Muscle layer of colon (tissue), 2 donors: Measurements from ENCODE around the gene CYP46A1.

Experiments used
- H3K27ac ChIP-seq: one replicate; pipeline ENCODE4 v1.7.0; 2013; ENCODE audit warnings: low read depth, mild to moderate bottlenecking, low read length, moderate library complexity
- H3K27me3 ChIP-seq, 2 donors: one replicate each; pipeline ENCODE4 v1.7.0; 2013; ENCODE audit warnings: low read length in 2 of 2, mild to moderate bottlenecking in 2 of 2; ENCODE audit not compliant: insufficient read depth in 2 of 2, control insufficient read depth in 1 of 2
- H3K36me3 ChIP-seq: one replicate; pipeline ENCODE4 v1.7.0; 2013; ENCODE audit warnings: mild to moderate bottlenecking, low read length; ENCODE audit not compliant: insufficient read depth
- H3K4me1 ChIP-seq: one replicate; pipeline ENCODE4 v1.7.0; 2013; ENCODE audit warnings: mild to moderate bottlenecking, low read length; ENCODE audit not compliant: insufficient read depth
- H3K4me3 ChIP-seq, 2 donors: one replicate each; pipeline ENCODE4 v1.7.0; 2013; ENCODE audit warnings: low read length in 2 of 2, low read depth in 1 of 2, mild to moderate bottlenecking in 1 of 2, moderate library complexity in 1 of 2
- H3K9ac ChIP-seq: one replicate; pipeline ENCODE4 v1.7.0; 2013; ENCODE audit warnings: low read length
- H3K9me3 ChIP-seq: one replicate; pipeline ENCODE4 v1.7.0; 2013; ENCODE audit warnings: mild to moderate bottlenecking, low read length
- donor health status: abdominal sarcoma.
- donor health status: Adenocarcinoma of cecum.

CYP46A1 gene

DNA sequence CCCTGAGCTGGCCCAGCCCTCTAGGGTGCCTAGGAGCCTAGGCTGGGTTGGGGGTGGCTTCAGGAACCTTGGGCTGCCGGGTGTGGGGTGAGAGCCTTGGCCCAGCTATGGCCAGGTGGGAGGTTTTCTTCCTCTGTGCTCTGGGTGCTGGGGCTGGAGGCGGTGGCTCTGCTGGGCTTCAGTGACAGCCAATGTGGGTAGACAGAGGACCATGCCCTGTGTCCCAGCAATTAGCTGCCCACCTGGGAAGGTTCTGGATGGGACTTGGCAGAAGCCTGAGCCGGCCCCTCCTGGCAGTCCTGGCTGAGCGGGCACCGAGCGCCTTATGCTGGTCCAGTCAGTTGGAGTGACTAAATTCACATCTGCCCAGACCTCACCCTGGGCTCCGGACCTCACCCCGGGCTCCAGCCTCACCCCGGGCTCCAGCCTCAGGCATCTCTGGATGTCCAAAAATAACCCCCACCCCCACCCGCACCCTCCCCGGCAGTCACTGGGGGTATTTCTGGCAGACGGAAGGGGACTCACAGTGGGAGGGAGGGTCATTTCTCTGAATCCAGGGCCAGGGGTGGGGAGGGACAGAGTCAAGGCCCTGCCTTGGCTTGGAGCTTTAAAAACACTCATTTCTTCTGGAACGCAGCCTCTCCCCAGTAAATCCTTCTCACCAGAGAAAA is 46.9 kb downstream of the CYP46A1 start:
- no peak overlapping the region for H3K9ac ChIP-seq
- H3K27me3 ChIP-seq, result no peaks in the 10 kb centered on the region
- peaks cover 20% of the 10 kb centered on the region for H3K4me1 ChIP-seq
- H3K27ac ChIP-seq, result no peak overlapping the region
- H3K4me3 ChIP-seq, result peak overlapping the region; percentile 49 to 53
- no peaks in the 10 kb centered on the region for H3K9me3 ChIP-seq
- H3K36me3 ChIP-seq, result no peaks in the 10 kb centered on the region

DNA sequence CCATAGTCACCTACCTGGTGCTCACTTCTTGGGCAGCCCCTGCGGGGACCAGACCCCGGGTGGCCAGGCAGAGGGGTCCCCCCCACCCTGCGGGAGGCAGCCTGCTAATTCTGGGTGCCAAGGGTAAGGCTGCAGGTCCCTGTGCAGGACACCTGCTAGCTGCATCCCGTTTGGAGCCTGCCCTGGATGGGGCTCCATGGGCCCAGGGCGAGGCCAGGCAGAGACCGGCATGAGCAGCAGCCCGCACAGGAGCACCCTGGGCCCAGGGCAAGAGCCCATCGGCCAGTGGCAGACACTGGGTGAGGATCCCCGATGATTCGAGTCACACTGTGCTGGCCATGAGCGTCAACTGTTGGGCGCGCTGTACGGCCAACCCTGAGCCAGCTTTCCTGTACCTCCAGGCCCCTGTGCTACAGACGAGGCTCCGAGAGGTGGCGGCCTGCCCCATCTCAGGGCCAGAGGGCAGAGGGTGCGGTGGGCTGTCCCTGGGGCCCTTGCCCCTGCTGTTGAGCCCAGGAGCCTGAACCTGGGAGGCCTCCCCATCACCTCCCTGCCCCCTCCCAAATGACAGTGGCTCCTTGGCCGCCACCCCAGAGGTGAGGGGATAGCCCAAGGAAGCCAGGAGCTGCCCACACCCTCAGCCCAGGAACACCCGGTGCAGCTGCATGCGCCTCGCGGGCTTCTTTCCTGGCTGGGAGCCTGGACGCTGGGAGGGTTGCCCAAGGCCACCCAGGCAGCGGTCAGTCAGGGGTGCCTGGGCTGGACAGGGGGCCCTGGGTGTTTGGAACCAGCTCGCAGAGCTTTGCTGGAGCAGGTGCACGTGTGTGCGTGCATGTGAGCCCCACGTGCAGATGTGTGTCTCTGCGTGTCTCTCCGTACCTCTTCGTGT is 47.7 kb downstream of the CYP46A1 start:
- Histone ChIP-seq H3K9ac (no peak overlapping the region), H3K4me1 (peaks cover 21% of the 10 kb centered on the region), H3K36me3 (no peaks in the 10 kb centered on the region), H3K4me3 (no peak overlapping the region), H3K27ac (no peak overlapping the region), H3K9me3 (no peaks in the 10 kb centered on the region), H3K27me3 (no peaks in the 10 kb centered on the region)

DNA sequence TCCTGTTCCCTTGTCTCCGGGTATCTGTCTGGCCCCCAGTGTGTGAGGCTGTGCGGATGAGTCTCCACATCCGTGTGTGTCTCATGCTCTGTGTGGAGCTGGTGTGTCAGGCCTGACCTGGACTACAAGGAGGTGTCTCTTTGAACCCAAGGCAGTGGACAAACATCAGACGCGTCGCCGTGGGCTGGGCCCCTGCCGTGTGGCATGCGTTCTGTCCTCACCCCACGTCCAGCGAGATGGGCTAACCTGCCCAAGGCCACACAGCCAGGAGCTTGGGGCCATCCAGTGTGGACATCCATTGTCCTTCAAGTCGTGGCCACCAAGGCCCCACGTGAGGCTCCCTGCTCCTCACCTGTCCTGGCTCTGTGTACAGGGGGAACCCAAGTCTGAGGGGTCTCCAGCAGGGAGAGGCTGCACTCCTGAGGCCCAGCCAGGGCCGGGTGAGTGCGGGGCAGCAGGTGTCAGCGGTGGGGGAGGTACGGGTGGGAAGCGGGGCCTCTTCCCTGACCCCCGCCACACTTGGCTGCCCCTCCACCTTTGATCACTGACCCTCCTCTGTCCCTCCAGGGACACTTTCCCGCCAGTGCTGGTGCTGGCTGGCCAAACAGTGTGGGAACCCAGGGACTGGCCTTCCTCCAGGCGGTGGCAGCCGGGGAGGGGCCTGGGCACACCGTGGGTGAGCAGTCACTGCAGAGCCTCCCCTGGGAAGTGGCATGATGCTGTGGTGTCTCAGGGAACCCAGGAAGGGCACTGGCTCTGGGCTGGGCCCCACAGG is 48.5 kb downstream of the CYP46A1 start:
- no peak overlapping the region for H3K4me3 ChIP-seq
- H3K27ac ChIP-seq, result no peak overlapping the region
- no peaks in the 10 kb centered on the region for H3K9me3 ChIP-seq
- H3K4me1 ChIP-seq, result peaks cover 28% of the 10 kb centered on the region
- H3K9ac ChIP-seq, result no peak overlapping the region
- no peaks in the 10 kb centered on the region for H3K27me3 ChIP-seq
- H3K36me3 ChIP-seq, result no peaks in the 10 kb centered on the region

DNA sequence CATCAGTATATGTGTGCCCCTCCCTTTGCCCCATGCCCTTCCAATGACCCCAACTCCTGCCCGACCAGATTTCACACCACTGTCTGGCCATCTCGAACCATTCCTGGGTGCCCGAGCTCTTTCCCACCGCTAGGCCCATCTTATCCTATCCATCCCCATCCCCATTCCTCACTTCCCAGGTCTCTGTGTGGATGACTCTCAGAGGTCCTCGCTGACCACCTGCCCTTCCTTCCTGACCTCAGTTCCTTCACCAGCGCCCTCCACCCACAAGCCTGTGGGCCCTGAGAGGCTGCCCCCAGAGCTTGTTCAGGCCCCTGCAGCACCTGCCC is 49.1 kb downstream of the CYP46A1 start:
- H3K4me3 ChIP-seq, result no peak overlapping the region
- no peak overlapping the region for H3K27ac ChIP-seq
- H3K27me3 ChIP-seq, result no peaks in the 10 kb centered on the region
- no peak overlapping the region for H3K9ac ChIP-seq
- H3K4me1 ChIP-seq, result peaks cover 28% of the 10 kb centered on the region
- no peaks in the 10 kb centered on the region for H3K36me3 ChIP-seq
- no peaks in the 10 kb centered on the region for H3K9me3 ChIP-seq

DNA sequence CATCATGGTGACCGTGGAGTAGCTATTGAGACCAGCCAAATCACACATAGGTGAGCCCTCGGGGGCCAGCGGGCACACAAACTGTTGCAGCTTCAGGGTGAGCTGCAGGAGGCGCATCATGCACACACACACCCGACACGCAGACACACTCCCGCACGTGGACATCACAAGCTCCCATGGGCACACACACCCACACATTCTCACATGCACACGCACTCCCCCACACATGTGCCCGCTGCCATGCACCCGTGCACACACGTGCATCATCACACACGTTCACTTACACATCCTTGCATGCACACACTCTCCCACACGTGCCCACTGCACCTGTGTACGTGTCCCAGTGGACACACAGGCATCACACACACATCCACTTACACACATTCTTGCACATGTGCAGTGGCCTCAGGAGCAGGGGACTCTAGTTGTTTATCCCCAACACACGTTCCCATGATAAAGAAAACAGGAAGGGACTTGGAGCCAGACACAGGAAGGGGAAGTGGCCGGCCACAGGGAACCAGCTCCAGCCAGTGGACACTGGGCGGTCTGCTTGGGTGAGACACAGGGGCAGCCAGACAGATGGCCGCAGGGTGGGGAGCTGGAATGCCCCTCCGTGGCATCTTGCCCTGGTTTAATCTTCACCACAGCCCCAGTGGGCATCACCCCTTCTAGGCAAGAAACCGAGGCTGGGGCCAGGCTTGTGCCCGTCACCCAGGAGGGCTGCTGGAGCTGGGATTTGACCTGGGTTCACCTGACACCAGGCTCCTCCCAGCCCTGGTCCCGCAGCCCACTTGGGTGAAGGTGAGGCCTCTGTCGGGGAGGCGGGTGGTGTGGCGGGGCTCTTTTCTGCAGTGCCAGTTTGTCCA is 49.7 kb downstream of the CYP46A1 start:
- no peak overlapping the region for H3K27ac ChIP-seq
- H3K9ac ChIP-seq, result no peak overlapping the region
- H3K36me3 ChIP-seq, result no peaks in the 10 kb centered on the region
- H3K4me3 ChIP-seq, result no peak overlapping the region
- peaks cover 28% of the 10 kb centered on the region for H3K4me1 ChIP-seq
- H3K27me3 ChIP-seq, result no peaks in the 10 kb centered on the region
- H3K9me3 ChIP-seq, result no peaks in the 10 kb centered on the region

DNA sequence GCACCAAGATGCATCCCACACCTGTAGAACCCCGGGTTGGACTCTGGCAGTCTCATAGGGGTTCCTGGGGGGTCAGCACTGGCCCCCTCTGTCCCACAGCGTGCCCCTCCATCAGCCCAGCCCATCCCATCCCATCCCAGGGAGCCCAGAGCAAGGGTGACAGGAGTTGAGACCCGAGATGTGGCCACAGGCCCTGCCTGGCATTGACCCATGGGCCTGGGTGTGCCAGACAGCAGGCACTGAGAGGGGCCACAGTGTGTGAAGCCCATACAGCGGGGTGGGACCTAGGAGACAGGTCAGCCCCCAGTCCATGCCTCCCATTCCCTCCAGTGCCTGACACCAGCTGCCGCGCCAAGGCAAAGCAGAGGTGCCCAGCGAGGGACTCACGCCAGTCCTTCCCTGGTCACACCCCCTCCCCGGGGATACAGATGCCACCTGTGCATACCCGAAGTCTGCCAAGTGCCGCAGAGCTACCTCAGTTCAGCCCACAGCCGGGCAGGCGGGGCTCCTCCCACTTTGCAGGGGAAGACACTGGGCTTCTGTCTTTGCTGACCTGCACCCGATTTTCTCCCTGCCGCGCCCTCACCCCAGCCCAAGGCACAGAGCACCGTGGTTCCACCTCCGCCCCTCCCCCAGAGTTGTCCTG is 50.4 kb downstream of the CYP46A1 start:
- H3K27me3 ChIP-seq, result no peaks in the 10 kb centered on the region
- H3K9ac ChIP-seq, result no peak overlapping the region
- H3K4me1 ChIP-seq, result peaks cover 32% of the 10 kb centered on the region
- H3K4me3 ChIP-seq, result no peak overlapping the region
- no peaks in the 10 kb centered on the region for H3K36me3 ChIP-seq
- no peaks in the 10 kb centered on the region for H3K9me3 ChIP-seq
- H3K27ac ChIP-seq, result no peak overlapping the region

DNA sequence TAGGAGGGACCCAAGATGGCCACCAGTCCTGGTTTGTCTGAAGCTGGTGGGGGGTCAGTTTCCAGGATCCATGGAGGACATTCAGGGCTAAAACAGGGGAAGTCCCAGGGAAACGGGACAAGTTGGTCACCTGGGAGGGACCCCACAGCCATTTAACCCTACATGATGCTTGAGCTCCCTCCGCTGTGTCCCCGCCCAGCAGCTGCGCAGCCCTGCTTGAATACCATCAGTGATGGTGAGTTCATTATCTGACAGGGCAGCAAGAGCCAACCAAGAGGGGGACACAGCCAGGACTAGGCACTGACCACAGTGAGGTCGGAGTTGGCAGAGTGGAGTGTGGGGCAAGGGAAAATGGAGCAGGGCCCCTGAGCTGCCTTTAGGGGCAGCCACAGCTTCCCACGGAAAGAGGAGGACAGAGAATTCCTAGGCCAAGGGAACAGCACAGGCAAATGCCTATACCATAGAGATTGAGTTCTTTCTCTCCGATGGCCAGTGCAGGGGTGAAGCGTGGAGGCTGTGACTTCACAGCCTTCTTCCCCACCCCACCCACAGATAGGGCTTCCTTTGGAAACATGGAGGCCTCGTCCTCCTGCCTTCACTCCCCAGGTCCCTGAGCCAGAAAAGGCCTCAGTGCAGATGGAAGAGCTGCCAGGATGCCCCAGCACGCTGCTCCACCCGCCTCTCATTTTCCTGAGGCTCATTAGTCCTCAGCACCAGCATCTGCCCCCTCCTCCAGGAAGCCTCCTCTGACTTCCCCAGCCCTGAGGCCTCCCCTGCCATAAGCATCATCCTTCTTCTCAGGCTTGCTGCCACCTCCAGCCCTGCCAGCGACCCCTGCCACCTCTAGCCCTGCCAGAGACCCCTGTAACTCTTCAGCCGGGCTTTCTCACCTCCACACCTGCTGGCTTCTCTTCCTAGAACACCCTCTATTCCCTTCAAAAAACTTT is 51.4 kb downstream of the CYP46A1 start:
- H3K4me1 ChIP-seq, result peaks cover 40% of the 10 kb centered on the region
- H3K27ac ChIP-seq, result no peak overlapping the region
- no peaks in the 10 kb centered on the region for H3K27me3 ChIP-seq

DNA sequence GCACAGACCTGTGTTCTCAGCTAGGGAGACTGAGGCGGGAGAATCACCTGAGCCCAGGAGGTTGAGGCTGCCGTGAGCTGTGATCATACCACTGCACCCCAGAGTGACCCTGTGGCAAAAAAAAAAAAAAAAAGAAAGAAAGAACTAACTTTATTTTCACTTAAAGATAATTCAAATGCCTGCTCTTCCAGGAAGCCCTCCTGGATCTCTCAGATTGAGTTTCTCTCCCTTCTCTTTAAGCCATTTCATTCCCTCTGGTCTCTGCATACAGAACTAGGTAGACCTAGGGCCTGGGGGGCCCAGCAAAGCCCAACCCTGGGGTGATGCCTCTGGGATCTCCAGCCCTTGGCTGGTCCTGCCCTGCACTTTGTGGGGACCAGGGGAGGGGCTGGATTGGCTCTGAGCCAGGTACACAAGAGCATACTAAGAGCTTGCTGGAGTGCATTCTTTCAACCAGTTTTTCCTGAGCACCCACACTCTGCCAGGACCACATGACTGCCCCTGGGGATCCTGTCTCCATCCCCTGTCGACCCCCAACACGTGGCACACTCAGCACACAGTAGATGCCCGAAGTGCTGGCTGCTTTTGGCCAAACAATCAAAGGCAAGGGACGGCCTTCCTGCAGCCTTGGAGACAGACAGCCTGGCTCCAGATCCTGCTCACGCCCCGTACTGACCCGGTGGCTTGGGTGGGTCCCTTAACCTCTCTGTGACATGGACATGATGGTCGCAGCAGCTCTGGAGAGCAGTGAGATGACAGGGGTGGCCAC is 52.7 kb downstream of the CYP46A1 start:
- no peaks in the 10 kb centered on the region for H3K36me3 ChIP-seq
- peaks cover 38% of the 10 kb centered on the region for H3K4me1 ChIP-seq
- H3K9ac ChIP-seq, result no peak overlapping the region
- H3K9me3 ChIP-seq, result no peaks in the 10 kb centered on the region
- H3K4me3 ChIP-seq, result peak overlapping the region; percentile 66 to 69
- no peaks in the 10 kb centered on the region for H3K27me3 ChIP-seq
- H3K27ac ChIP-seq, result peak overlapping the region; percentile 87

More for the DNA sequence above, 51.4 kb downstream of the CYP46A1 start:
- no peaks in the 10 kb centered on the region for H3K36me3 ChIP-seq
- H3K9me3 ChIP-seq, result no peaks in the 10 kb centered on the region
- H3K4me3 ChIP-seq, result no peak overlapping the region
- no peak overlapping the region for H3K9ac ChIP-seq

DNA sequence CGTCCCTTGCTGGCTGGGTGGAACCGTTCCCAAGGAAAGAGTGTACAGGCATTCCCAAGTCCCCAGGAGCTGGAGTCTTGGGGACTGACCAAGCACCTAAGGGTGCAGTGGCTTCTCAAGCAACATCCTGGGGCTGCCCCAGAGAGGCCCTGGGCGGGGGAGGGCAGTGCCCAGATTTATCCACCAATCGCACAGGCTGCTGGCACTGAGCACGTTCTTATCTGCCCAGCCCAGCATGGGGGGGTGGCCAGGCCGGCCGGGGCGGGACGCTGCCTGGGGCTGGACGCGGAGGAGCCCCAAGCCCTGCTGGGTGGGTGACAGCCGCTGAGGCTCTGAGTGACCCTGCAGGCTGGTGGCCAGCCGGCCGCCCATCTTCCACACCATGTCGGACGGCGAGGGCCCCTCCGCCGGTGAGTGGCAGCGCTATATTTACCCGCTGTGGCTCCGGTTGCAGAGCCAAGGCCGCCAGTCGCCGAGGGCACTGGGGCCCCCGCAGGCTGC is 53.4 kb downstream of the CYP46A1 start:
- H3K9me3 ChIP-seq, result no peaks in the 10 kb centered on the region
- no peaks in the 10 kb centered on the region for H3K27me3 ChIP-seq
- peak overlapping the region; percentile 87 for H3K27ac ChIP-seq
- H3K36me3 ChIP-seq, result no peaks in the 10 kb centered on the region
- peaks cover 31% of the 10 kb centered on the region for H3K4me1 ChIP-seq
- H3K9ac ChIP-seq, result peak overlapping the region; percentile 61
- peak overlapping the region; percentile 66 to 69 for H3K4me3 ChIP-seq
